Inferior parietal cortex (tissue), 1 donor: ENCODE results near the gene UBE3B.

ENCODE experiments used
- DNase-seq: peaks from one replicate; pipeline ENCODE4 v3.0.0-alpha.2; 2016; ENCODE audit errors: extremely low spot score

Gene UBE3B

GRCh38 chr12:109527489-109528123 is 50.2 kb downstream of the UBE3B start:
- DNase-seq: no peak

DNA sequence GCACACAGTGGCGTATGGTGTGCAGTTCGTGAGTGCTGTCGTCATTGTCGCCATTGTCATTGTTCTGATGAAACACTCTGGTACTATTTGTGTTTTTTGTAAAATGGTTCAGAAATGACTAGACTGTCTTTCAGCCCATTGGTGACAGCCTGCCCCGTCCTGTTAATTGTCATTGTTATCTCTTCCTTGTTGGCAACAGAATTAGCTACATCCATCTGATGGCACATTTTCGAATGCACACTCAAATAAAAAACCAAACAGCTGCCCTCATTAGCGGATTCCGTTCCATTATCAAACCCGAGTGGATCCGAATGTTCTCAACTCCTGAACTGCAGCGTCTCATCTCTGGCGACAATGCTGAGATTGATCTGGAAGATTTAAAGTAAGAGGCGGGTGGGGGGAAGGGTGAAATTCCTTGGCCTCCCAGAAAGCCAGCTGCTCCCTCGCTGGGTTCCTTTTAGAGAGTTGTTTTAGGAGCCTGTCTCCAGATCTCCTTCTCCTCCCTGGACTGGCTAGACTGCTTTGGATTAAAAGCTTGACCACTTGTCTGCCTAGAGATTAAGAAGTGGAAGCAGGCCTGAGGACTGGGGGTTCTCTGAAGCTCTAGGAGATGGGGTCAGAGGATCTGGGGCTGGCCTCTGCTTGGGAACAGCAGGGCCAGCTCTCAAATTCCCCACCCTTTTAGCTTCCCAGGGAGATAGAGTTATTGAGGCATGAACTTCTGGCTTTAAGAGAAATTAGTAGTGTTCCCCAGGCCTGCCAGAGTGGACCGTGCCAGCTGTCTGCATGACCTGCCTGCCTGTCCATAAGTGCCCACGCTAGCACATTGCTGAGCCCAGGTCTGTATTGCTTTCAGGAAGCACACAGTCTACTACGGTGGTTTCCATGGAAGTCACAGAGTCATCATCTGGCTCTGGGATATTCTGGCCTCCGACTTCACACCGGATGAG is 52.5 kb downstream of the UBE3B start:
- DNase-seq: peak; percentile 28

GRCh38 chr12:109531411-109531810 is 54.0 kb downstream of the UBE3B start:
- DNase-seq: no peak

- no peak for DNase-seq
These were observed 55.5 kb downstream of the UBE3B start for GRCh38 chr12:109532721-109533486.

DNA sequence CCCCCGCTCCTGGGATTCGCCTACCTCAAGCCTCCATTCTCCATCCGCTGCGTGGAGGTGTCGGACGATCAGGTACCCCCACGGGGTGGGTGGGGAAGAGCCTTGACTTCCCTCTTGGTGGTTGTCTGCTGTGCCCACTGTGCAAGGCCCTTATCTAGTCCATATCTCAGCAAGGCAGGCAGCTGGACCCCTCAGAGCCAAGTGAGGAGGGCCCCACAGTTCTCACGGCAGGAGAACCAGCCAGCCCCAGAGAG is 56.0 kb downstream of the UBE3B start:
- DNase-seq: no peak

- DNase-seq: no peak
These were observed 57.0 kb downstream of the UBE3B start for GRCh38 chr12:109534456-109534855.

GRCh38 chr12:109535231-109535862 is 57.9 kb downstream of the UBE3B start:
- no peak for DNase-seq

DNA sequence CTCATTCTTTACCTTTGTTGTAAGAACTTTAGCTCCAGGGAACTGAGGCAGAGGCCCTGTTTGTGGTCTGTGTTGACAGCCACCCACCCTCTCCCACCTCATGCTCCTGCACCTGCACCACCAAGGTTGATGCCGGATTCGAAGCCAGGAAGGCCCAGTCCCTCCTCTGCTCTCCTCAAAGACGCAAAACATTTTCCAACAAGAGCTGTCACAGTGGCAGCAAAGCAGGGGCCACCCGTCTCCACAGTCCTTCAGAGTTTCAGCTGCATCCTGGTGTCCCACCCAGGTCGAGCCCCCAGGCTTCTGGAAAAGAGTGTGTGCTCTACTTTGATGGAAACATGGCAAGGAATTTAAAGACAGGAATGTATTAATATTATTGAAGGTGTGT is 58.4 kb downstream of the UBE3B start:
- DNase-seq: no peak

GRCh38 chr12:109537136-109537535 is 59.7 kb downstream of the UBE3B start:
- no peak for DNase-seq

DNA sequence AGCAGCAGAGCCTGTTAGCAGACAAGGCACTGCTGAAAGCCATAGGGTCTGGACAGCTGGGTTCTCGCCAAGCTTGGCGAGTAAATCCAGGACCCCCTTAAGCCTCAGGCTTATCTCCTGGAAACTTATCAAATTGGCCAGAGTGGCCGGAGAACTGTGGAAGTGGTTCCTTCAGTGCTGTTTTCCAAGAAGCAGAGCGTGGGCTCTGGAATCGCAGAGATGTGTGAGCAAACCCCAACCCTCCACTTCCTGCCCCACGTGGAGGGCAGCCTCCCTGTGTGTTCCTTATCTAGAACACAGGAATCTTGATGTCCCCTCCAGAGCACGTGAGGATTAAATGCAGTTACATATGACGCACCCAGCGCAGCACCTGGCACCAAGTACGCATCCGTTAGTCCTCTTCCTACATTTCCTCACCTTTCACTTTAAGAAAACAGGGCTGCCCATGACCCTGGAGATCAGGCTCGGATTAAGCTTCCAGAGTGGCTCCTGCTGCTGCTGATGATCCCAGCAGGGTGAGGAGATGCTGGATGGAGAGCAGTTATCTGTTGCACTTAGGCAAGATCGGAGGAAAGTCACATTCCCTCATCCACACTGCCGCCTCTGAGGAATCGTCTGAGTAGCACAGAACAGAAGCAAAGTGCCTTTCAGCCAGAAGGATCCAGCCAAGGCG is 60.9 kb downstream of the UBE3B start:
- DNase-seq: no peak

- DNase-seq: no peak
These were observed 62.1 kb downstream of the UBE3B start for GRCh38 chr12:109539508-109539907.

DNA sequence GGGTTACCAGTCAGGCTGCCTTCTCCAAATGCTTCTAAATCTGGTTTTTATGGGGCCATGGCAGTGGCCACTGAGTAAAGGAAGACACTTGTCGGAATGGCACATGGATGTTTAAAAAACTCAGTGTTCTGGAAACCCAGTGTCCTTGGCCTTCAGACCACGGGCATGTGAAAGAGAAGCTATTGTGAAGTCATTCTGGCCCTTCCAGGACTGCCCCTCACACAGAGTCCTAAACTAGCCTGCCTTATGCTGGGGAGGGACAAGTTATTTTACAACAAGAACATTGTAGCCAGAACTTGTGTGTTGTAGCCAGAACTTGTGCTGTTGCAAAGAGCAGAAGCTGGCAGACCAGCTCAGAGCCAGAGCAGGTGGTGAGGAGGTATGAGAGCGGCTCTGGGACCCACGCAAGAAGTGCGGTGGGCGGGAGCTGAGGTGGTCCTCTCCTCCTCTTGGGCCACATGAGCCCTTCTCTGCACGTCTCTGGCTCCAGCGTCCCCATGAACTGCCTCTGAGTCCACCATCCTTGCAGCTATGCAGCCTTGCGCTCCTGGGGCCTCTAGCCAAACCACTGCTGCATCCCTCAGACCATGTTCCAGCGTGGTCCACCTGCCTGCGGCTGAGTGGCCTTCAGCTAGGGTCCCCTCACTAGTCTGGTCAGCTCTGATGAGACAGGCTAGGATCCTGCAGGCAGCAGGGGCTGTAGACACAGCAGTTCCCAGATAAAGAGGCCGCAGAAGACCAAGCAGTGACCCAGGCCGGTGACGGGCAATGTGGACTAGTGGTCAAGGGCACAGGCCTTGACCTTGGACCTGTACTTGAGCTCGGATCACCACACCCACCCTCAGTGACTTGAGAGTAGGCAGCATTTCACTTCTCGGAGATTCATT is 63.3 kb downstream of the UBE3B start:
- peak; percentile 35 for DNase-seq

DNA sequence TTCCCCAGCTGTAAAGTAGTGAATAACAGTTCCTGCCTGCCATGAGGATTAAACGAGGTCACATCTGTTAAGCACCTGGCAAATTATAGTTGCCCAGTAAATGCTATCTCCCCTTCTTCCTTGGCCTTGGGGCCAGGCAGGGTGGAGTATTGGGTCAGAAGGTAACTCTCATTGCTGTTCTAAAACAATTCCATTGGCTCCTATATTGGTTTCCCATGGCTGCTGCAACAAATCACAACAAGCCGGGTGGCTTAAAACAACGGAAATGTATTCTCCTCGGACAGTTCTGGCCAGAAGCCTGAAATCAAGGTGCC is 63.9 kb downstream of the UBE3B start:
- no peak for DNase-seq

DNA sequence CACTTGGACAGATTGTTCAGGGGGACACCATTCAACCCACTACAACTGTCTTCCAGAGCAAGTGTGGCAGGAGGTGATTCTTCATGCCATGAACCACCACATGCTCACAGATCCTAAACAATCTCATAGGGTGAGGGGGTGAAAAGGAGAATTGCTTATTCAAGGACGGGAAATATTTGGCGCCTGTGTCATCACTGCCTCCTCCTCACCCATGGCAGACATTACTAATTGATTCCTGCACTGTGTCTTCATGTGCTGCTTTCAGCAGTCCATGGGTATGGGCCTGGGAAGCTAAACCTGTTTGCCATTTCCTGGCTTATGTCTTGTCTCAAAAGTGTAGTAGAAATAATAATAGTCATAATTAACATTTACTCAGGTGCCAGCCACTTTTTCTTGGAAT is 64.6 kb downstream of the UBE3B start:
- no peak for DNase-seq

- no peak for DNase-seq
These were observed 65.4 kb downstream of the UBE3B start for GRCh38 chr12:109542876-109543275.

GRCh38 chr12:109544955-109545531 is 67.6 kb downstream of the UBE3B start:
- no peak for DNase-seq

GRCh38 chr12:109545826-109546225 is 68.4 kb downstream of the UBE3B start:
- no peak for DNase-seq

DNA sequence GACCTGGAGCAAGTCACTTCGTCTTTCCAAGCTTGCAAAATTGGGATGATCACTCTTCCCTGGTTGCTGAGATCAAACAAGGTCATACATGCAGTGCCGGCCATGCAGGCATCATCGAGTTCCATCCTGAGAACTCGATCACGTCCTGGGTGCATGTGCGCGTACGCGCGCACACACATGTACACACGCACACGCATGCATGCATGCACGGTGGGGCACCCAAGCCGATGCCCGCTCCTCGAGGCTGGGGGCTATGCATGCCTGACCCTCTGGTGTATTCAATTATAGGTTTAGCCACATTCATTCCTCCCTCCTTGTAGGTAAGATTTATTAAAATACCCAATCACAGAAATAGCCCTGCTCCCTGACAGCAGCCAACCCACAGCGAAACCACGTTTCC is 69.9 kb downstream of the UBE3B start:
- DNase-seq: no peak

DNA sequence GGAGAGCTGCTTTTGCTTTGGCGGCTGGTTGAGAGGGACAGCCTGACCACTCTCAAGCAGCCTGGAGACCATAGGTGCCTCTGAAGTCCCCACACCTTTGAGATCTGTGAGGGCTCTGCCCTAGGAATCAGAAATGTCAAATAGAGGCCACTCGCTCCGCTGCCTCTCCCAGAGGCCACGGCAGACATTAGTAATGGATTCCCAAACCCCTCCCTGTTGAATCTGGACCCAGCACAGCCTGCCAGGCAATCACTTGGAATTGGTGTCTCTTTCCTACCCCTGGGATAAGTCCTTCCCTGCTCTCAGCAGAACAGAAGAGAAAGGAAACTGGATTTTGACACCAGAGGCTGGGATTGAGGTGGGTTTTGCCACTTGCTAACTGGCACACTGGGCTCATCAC is 70.8 kb downstream of the UBE3B start:
- no peak for DNase-seq

- DNase-seq: no peak
These were observed 72.3 kb downstream of the UBE3B start for GRCh38 chr12:109549613-109550270.
